ENCODE measurements around the gene SORCS2. TPM values are rescaled to one million over a fixed set of nuclear protein-coding genes. Genes with fewer than 3 reads are reported as not detected.

Gene SORCS2
- total RNA-seq, 4 donors from 2014 or later = 0.26 to 17.1 (median 2.9) TPM

GRCh38 chr4:7514789-7515188 lies 322.5 kb downstream of the SORCS2 start:
- Histone ChIP-seq H3K27me3 (no peaks in the 10 kb centered on the region), H3K27ac (no peak overlapping the region), H3K36me3 (no peaks in the 10 kb centered on the region), H3K4me1 (no peaks in the 10 kb centered on the region), H3K9me3 (no peaks in the 10 kb centered on the region), H3K4me3 (no peak overlapping the region)
- TF ChIP-seq POLR2A (IDR thresholded peaks at IDR 0.05) = no peak
- TF ChIP-seq, protein P1, sequence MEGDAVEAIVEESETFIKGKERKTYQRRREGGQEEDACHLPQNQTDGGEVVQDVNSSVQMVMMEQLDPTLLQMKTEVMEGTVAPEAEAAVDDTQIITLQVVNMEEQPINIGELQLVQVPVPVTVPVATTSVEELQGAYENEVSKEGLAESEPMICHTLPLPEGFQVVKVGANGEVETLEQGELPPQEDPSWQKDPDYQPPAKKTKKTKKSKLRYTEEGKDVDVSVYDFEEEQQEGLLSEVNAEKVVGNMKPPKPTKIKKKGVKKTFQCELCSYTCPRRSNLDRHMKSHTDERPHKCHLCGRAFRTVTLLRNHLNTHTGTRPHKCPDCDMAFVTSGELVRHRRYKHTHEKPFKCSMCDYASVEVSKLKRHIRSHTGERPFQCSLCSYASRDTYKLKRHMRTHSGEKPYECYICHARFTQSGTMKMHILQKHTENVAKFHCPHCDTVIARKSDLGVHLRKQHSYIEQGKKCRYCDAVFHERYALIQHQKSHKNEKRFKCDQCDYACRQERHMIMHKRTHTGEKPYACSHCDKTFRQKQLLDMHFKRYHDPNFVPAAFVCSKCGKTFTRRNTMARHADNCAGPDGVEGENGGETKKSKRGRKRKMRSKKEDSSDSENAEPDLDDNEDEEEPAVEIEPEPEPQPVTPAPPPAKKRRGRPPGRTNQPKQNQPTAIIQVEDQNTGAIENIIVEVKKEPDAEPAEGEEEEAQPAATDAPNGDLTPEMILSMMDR (IDR thresholded peaks at IDR 0.05) = no peak
- intact Hi-C loops (cut with DNase I; ENCODE audit: low total_unique reads) = no loop called here
- no peak for DNase-seq

DNA sequence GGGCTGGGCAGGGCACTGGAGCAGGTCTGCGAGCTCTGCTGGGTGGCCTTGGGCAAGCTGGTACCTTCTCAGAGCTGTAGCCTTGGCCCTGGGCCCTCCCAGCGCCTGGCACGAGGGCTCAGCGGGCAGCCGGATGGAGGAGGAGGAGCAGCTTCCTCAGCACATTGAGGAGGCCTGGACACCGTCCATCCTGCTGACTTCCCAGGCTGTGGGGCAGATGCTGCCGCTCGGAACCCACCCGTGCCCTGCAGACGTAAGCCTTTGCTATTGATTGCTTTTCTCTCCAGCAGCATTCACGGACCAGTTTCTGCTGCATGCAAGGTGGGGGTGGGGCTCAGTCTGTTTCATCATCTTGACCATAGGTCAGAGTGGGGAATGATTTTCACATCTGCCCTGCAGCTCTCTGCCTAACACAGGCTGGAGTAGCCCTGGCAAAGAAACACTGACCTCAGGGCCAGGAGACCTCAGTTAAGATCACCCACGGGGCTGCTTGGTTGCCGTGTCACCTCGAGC lies 323.1 kb downstream of the SORCS2 start:
- H3K9me3 ChIP-seq = no peaks in the 10 kb centered on the region
- intact Hi-C loops (cut with DNase I; ENCODE audit: low total_unique reads) = no loop called here
- H3K27ac ChIP-seq = no peak overlapping the region
- H3K27me3 ChIP-seq = no peaks in the 10 kb centered on the region
- no peaks in the 10 kb centered on the region for H3K4me1 ChIP-seq
- TF ChIP-seq POLR2A (IDR thresholded peaks at IDR 0.05) = no peak
- TF ChIP-seq, protein P1 (IDR thresholded peaks at IDR 0.05) = no peak
- no peak for DNase-seq
- no peaks in the 10 kb centered on the region for H3K36me3 ChIP-seq
- H3K4me3 ChIP-seq = no peak overlapping the region

DNA sequence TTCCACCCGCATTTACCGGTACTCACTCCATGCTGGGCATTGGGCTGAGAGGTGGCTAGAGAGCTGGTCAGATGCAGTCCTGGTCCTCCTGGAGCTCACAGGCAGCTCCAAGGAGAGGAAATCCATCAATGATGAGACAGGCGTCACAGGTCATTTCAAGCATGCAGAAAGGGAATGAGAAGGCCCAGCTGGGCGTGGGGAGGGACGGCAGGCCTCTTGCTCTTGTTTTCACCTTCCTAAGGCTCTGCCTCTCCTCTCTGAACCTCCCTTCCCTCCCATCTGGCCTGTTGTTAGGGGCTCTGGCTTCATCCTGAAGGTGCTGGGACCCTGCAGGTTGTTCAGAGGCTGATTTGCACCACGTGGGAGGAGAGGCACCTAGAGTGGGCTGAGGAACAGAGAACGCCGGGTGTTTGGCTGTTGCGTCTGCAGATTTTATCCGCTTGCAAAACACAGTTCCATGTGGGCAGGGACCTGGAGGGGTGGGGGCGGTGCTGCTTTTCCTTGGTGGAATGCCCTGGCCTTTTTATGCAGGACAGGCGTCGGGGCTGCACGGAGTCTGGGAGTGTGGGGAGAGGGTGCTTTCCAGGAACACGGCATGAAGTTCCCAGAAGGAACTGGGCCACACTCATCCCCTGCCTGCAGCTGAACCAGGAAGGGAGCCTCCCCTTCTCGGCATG lies 323.9 kb downstream of the SORCS2 start:
- Histone ChIP-seq H3K27me3 (no peaks in the 10 kb centered on the region), H3K27ac (no peak overlapping the region), H3K4me3 (no peak overlapping the region), H3K9me3 (no peaks in the 10 kb centered on the region), H3K4me1 (no peaks in the 10 kb centered on the region), H3K36me3 (no peaks in the 10 kb centered on the region)
- DNase-seq = peak in 1 of 2 donors; percentile 39
- TF ChIP-seq, protein P1 (IDR thresholded peaks at IDR 0.05) = no peak
- no peak for TF ChIP-seq POLR2A (IDR thresholded peaks at IDR 0.05)
- intact Hi-C loops (cut with DNase I; ENCODE audit: low total_unique reads) = no loop called here

DNA sequence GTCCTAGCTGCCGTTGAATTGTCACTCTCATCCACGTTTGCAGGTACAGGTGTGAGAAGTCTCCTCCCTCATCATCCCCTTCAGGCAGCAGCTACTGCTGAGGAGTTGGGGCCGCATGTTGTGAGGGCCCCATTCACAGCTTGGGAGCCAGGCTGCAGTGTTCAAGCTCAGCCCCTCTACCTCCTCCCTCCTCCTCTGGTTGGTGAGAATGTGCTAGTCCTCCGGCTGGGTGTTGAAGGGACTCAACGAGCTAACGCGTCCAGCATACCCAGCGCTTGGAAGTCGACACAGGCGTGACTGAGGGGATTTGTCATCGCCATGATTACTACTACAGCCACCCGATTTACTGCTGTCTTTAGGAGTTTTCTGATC lies 324.4 kb downstream of the SORCS2 start:
- Histone ChIP-seq H3K4me1 (no peaks in the 10 kb centered on the region), H3K36me3 (no peaks in the 10 kb centered on the region), H3K27ac (no peak overlapping the region), H3K4me3 (no peak overlapping the region), H3K27me3 (no peaks in the 10 kb centered on the region), H3K9me3 (no peaks in the 10 kb centered on the region)
- no peak for DNase-seq
- TF ChIP-seq, protein P1 (IDR thresholded peaks at IDR 0.05) = no peak
- intact Hi-C loops (cut with DNase I; ENCODE audit: low total_unique reads) = no loop called here

DNA sequence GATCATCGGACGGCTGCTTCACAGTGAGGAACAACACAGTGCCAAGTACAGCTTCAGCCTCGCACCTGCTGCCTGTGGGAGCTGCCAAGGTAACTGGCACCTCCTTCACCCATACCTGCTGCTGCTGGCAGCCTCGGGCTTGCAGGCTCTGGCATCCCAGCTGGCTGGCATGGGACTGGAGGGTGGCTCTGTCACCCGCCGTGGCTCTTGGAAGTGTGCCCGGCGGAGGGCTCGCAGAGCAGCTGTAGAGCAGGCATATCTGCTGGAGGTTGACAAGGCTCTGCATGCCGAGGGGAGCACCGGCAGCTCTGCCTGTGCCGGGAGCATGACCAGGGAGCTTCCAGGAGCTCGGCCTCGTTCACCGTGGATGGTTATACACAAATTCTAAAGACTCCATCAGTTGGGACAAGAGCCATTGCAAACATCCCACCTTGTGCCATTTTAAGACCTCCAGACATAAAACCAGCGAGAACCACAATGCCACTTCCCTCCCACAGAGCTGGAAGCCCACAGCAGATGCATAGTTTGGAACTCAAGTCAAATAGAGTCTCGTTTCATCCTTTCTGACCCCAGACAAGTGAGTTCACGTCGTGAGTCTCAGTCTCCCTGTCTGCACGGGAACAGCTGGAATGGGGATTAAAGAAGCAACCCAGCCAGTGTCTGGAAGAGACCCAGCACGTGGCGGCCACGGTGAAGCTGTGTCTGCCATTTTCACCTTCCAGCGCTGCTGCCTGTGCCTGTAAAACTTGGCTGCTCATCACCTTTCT lies 326.7 kb downstream of the SORCS2 start:
- no peaks in the 10 kb centered on the region for H3K4me1 ChIP-seq
- H3K9me3 ChIP-seq = no peaks in the 10 kb centered on the region
- H3K36me3 ChIP-seq = no peaks in the 10 kb centered on the region
- intact Hi-C loops (cut with DNase I; ENCODE audit: low total_unique reads) = no loop called here
- no peak overlapping the region for H3K27ac ChIP-seq
- no peak overlapping the region for H3K4me3 ChIP-seq
- DNase-seq = no peak
- H3K27me3 ChIP-seq = no peaks in the 10 kb centered on the region
- no peak for TF ChIP-seq POLR2A (IDR thresholded peaks at IDR 0.05)
- TF ChIP-seq, protein P1 (IDR thresholded peaks at IDR 0.05) = no peak

All from uterus (tissue), 4 donors.